K562 (cell line): ENCODE measurements around the gene TMEM120A. TPM values are rescaled to one million over a fixed set of nuclear protein-coding genes. Genes with fewer than 3 reads are reported as not detected.
A peak's percentile ranks its signal among the peaks of the same experiment; 100 is the strongest.

ENCODE experiments used
- ATAC-seq: fragments of 200-7000 bp; cut with Tn5 transposase; 3 replicates; pipeline ENCODE4 v1.9.1; 2020; ENCODE audit warnings: moderate library complexity
- BruUV-seq: library from RNA; stranded (reverse); fragments of 400-500 nt; replicated peaks from 2 replicates; lab custom pipeline; 2021; lab: Mats Ljungman, UMichigan
- CTCF ChIA-PET: fragments of 300-600 bp; formaldehyde crosslinking; extraction: SDS; loops from one replicate; lab custom pipeline; 2021; ENCODE audit warnings: low intra/inter-chr PET ratio; lab: Yijun Ruan, JAX
- POLR2A ChIA-PET: fragments of 300-600, 350-650 bp; sonication (Branson Sonifier 250); formaldehyde crosslinking; extraction: SDS; loops from one replicate; lab custom pipeline; 2021; ENCODE audit warnings: antibody characterized with exemption, inconsistent platforms; lab: Yijun Ruan, JAX
- DNase-seq, 4 experiments: peaks; one replicate each; pipeline versions ENCODE4 v3.0.0 to v3.0.0-alpha.2; 2011 to 2018; ENCODE audit warnings: low spot score in 3 of 4, mixed read lengths in 3 of 4; ENCODE audit errors: extremely low read depth in 1 of 4
- FAIRE-seq: peaks from 2 replicates; lab custom pipeline; 2011; peaks lifted over from hg19 to GRCh38; lab: Jason Lieb, UNC
- H2AFZ ChIP-seq: 2 replicates; pipeline ENCODE4 v1.6.0; 2011; ENCODE audit warnings: low read depth, low read length, control low read depth, inconsistent platforms
- H3K27ac ChIP-seq: fragments of 200-600 bp; 3 replicates; pipeline ENCODE4 v1.8.0; 2011; ENCODE audit warnings: low read depth, mild to moderate bottlenecking, control low read depth, inconsistent platforms, low read length, moderate library complexity, mixed read lengths; ENCODE audit errors: extremely low read depth
- H3K27me3 ChIP-seq, 2 experiments: fragments of 300-600 bp in 1 of 2; 2 replicates in 1 of 2; 3 replicates in 1 of 2; pipeline versions ENCODE4 v1.6.0 to v1.8.0; 2011; ENCODE audit warnings: inconsistent platforms in 2 of 2, low read length in 2 of 2, mild to moderate bottlenecking in 1 of 2, mixed read lengths in 1 of 2, moderate library complexity in 1 of 2; ENCODE audit not compliant: control insufficient read depth in 2 of 2, insufficient read depth in 2 of 2
- H3K36me3 ChIP-seq: fragments of 300-600 bp; 3 replicates; pipeline ENCODE4 v1.8.0; 2011; ENCODE audit warnings: mild to moderate bottlenecking, low read length, inconsistent platforms; ENCODE audit not compliant: control insufficient read depth, insufficient read depth
- H3K4me1 ChIP-seq, 2 experiments: fragments of 200-600 bp in 1 of 2; replicated peaks in 1 of 2; 2 replicates in 1 of 2; 3 replicates in 1 of 2; pipeline versions ENCODE4 v1.5.1 to v1.8.0; 2011; ENCODE audit warnings: inconsistent platforms in 2 of 2, low read length in 2 of 2, mild to moderate bottlenecking in 1 of 2, mixed read lengths in 1 of 2, moderate library complexity in 1 of 2; ENCODE audit not compliant: control insufficient read depth in 2 of 2, insufficient read depth in 2 of 2
- H3K4me2 ChIP-seq: 2 replicates; pipeline ENCODE4 v1.6.1; 2011; ENCODE audit warnings: low read length, control low read depth, inconsistent platforms, mixed read lengths; ENCODE audit not compliant: insufficient read depth
- H3K4me3 ChIP-seq: fragments of 200-600 bp; sonication (generic), shearing (Covaris generic); 2 replicates; pipeline ENCODE4 v1.5.1; 2016; ENCODE audit warnings: control low read depth, inconsistent platforms
- H3K79me2 ChIP-seq: fragments of 200-600 bp; 3 replicates; pipeline ENCODE4 v1.8.0; 2011; ENCODE audit warnings: low read length, inconsistent platforms; ENCODE audit not compliant: control insufficient read depth, insufficient read depth
- H3K9ac ChIP-seq, 2 experiments: 2 replicates each; pipeline versions ENCODE4 v1.6.0 to v1.6.1; 2011; ENCODE audit warnings: low read depth in 2 of 2, low read length in 2 of 2, control low read depth in 1 of 2, inconsistent platforms in 1 of 2, mild to moderate bottlenecking in 1 of 2, mixed read lengths in 1 of 2; ENCODE audit not compliant: insufficient read depth in 1 of 2
- H3K9me1 ChIP-seq: one replicate; pipeline ENCODE4 v1.6.0; 2011; ENCODE audit warnings: inconsistent platforms, mild to moderate bottlenecking, low read length, moderate library complexity; ENCODE audit not compliant: control insufficient read depth, insufficient read depth
- H3K9me3 ChIP-seq: replicated peaks from 2 replicates; pipeline ENCODE4 v1.5.1; 2011; ENCODE audit warnings: low read depth, low read length, inconsistent platforms; ENCODE audit not compliant: control insufficient read depth, insufficient read depth
- H4K20me1 ChIP-seq: replicated peaks from 2 replicates; pipeline ENCODE4 v1.6.1; 2011; ENCODE audit warnings: low read length, inconsistent platforms, mixed read lengths; ENCODE audit not compliant: control insufficient read depth, insufficient read depth
- POU5F1 ChIP-seq: fragments of 150-350 bp; IDR thresholded peaks from 2 replicates; pipeline ENCODE4 v1.6.1; 2014; ENCODE audit warnings: borderline replicate concordance, low read length, low read depth, mild to moderate bottlenecking; ENCODE audit not compliant: partially characterized antibody
- ZNF277 ChIP-seq: fragments of 250-450 bp; sonication (Bioruptor Pico); IDR thresholded peaks from 2 replicates; pipeline ENCODE4 v1.8.0; 2022; ENCODE audit warnings: inconsistent platforms, mild to moderate bottlenecking, moderate library complexity, borderline replicate concordance
- ZNF79 ChIP-seq: fragments of 250-450 bp; sonication (Bioruptor Pico); IDR thresholded peaks from 2 replicates; pipeline ENCODE4 v1.4.0; 2020; ENCODE audit warnings: low read depth, mild to moderate bottlenecking, moderate library complexity
- WGBS: fragments of 100-300 bp; shearing (Covaris generic); methylation state at CpG from one replicate; pipeline ENCODE4 v1.1.6; 2016; ENCODE audit warnings: low coverage, mixed read lengths; ENCODE audit not compliant: insufficient coverage; ENCODE audit errors: missing lambda C conversion rate; 5-methylcytosine and 5-hydroxymethylcytosine counted together
- in situ Hi-C: fragments of 300-500 bp; cut with MboI; formaldehyde crosslinking; loops from 4 replicates; pipeline ENCODE4 v1.15.0; 2018; ENCODE audit warnings: inconsistent platforms, mixed read lengths
- intact Hi-C: fragments of 100-400 bp; cut with micrococcal nuclease; formaldehyde crosslinking; loops from 2 replicates; pipeline ENCODE4 v1.14.2; 2022
- polyA plus RNA-seq, 8 experiments: library from polyadenylated mRNA; depleted of rRNA in 4 of 8; stranded (reverse) in 5 of 8; unstranded in 3 of 8; fragments of >200 nt; fragmentation: Nextera tagmentation in 2 of 8; fragmentation: Illumina TruSeq in 1 of 8; extraction: Ambion mirVana in 2 of 8; extraction: Trizol in 1 of 8; gene quantifications; 2 replicates each; pipeline versions ENCODE4 v1.2.1 to v1.2.3, GENCODE V29; 2011 to 2014; ENCODE audit warnings: inconsistent platforms in 1 of 8, missing spikeins in 1 of 8
- total RNA-seq, 7 experiments: library from RNA; depleted of rRNA in 6 of 7; stranded (reverse); fragments of >200 nt in 6 of 7; fragmentation: Illumina TruSeq in 2 of 7; extraction: Trizol in 2 of 7; gene quantifications; 2 replicates each; pipeline versions ENCODE4 v1.2.1 to v1.2.3, GENCODE V29; 2011 to 2021; ENCODE audit warnings: low replicate concordance in 1 of 7
- TF ChIP-seq, protein P1 (sequence below): sonication (generic); formaldehyde crosslinking; IDR thresholded peaks from 2 replicates; pipeline ENCODE4 v1.8.1; 2023; ENCODE audit warnings: mild to moderate bottlenecking, missing genetic modification reagents

The TMEM120A gene
- total and polyA plus RNA-seq, 9 of the 15 experiments (the other 6 are each of a cell fraction or from before 2014, with no cell fraction given) = 2.3 to 90.2 (median 22.9) TPM

DNA sequence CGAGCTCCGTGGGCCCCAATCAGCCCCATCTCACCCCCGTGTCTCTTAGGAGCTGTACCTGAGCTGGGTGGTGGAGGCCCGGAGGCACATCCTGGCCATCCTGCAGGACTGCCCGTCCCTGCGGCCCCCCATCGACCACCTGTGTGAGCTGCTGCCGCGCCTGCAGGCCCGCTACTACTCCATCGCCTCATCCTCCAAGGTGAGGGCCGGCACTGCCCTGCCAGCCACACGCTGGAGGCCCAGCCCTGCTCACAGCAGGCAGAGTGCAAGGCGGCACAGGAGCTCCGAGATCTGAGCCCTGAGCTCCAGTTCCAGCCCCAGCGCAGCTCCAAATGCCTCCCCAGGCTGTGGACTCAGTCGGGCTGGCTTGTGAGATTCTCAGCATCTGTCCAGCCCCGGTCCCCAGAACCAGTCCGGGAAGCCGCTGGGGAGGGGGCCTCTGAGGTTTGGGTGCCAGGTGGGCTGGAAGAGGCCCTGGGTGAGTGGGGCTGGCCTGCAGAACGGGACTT, 9.3 kb downstream of the TMEM120A start:
- Histone ChIP-seq H3K4me2 (no peak overlapping the region), H2AFZ (no peak overlapping the region), H3K79me2 (no peaks in the 10 kb centered on the region; the same call in 2 of the 3 replicates), H3K4me1 (peaks cover 11 to 69% of the 10 kb centered on the region in 2 experiments; a peak in 4 of 5 replicates), H3K9me1 (peaks cover 4% of the 10 kb centered on the region), H3K9me3 (no peaks in the 10 kb centered on the region), H4K20me1 (peaks cover 3% of the 10 kb centered on the region; the same call in 1 of the 2 replicates), H3K27ac (no peak overlapping the region)
- BruUV-seq = no TSS peak
- DNase-seq = no peak
- no peak for FAIRE-seq
- TF ChIP-seq ZNF79 (CRISPR knock-in tag) (no peak), ZNF277 (CRISPR knock-in tag) (no peak), POU5F1 (no peak)
- TF ChIP-seq, protein P1, sequence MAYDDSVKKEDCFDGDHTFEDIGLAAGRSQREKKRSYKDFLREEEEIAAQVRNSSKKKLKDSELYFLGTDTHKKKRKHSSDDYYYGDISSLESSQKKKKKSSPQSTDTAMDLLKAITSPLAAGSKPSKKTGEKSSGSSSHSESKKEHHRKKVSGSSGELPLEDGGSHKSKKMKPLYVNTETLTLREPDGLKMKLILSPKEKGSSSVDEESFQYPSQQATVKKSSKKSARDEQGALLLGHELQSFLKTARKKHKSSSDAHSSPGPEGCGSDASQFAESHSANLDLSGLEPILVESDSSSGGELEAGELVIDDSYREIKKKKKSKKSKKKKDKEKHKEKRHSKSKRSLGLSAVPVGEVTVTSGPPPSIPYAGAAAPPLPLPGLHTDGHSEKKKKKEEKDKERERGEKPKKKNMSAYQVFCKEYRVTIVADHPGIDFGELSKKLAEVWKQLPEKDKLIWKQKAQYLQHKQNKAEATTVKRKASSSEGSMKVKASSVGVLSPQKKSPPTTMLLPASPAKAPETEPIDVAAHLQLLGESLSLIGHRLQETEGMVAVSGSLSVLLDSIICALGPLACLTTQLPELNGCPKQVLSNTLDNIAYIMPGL (CRISPR knock-in tag) = no peak
- TF ChIP-seq, all 486 proteins: peak for 0
- Histone ChIP-seq H3K27me3 (no peaks in the 10 kb centered on the region), H3K4me3 (no peak overlapping the region), H3K9ac (peak overlapping the region in 1 of 2 experiments; percentile 64; a peak in 1 of 4 replicates), H3K36me3 (peaks cover 82% of the 10 kb centered on the region; the same call in 2 of the 3 replicates)
- in situ Hi-C loops = no loop called here
- no peak for ATAC-seq
- ChIA-PET POLR2A (no interaction called here), CTCF (no interaction called here)
- intact Hi-C loops = no loop called here
- WGBS = 84% methylated on average over 18 of the region's 21 CpGs
